Calu3 (cell line): Measurements from ENCODE around the gene SLC17A9. TPM values are rescaled to one million over a fixed set of nuclear protein-coding genes. Genes with fewer than 3 reads are reported as not detected.

ENCODE experiments used
- BruUV-seq: library from RNA; stranded (reverse); fragments of 400-500 nt; replicated peaks from 2 replicates; lab custom pipeline; 2021; lab: Mats Ljungman, UMichigan
- CTCF ChIA-PET: fragments of 300-600 bp; sonication (Branson Sonifier 250); formaldehyde crosslinking; loops from one replicate; lab custom pipeline; 2022; ENCODE audit warnings: antibody characterized with exemption; lab: Charles Lee
- DNase-seq: peaks from one replicate; pipeline ENCODE4 v3.0.0; 2022
- H3K27ac Mint-ChIP-seq: one replicate; pipeline ENCODE4 v1.8.0; 2022; ENCODE audit warnings: mixed read lengths; ENCODE audit not compliant: unreplicated experiment
- H3K27me3 Mint-ChIP-seq: one replicate; pipeline ENCODE4 v1.8.0; 2022; ENCODE audit warnings: mixed read lengths; ENCODE audit not compliant: unreplicated experiment
- H3K36me3 Mint-ChIP-seq: one replicate; pipeline ENCODE4 v1.8.0; 2022; ENCODE audit warnings: mild to moderate bottlenecking, moderate library complexity, mixed read lengths; ENCODE audit not compliant: insufficient read depth, unreplicated experiment
- H3K4me1 Mint-ChIP-seq: one replicate; pipeline ENCODE4 v1.8.0; 2022; ENCODE audit warnings: mild to moderate bottlenecking, low read depth, mixed read lengths; ENCODE audit not compliant: unreplicated experiment
- H3K4me3 Mint-ChIP-seq: one replicate; pipeline ENCODE4 v1.8.0; 2022; ENCODE audit warnings: mild to moderate bottlenecking, low read depth, moderate library complexity, mixed read lengths; ENCODE audit not compliant: unreplicated experiment
- H3K9me3 Mint-ChIP-seq: one replicate; pipeline ENCODE4 v1.8.0; 2022; ENCODE audit warnings: low read depth, mixed read lengths; ENCODE audit not compliant: unreplicated experiment
- CTCF ChIP-seq: fragments of 200-600 bp; IDR thresholded peaks from one replicate; pipeline ENCODE4 v1.8.0; 2022; ENCODE audit warnings: antibody characterized with exemption; ENCODE audit not compliant: unreplicated experiment
- intact Hi-C: fragments of 100-400 bp; cut with micrococcal nuclease; formaldehyde crosslinking; loops from one replicate; pipeline ENCODE4 v1.10.0; 2022; ENCODE audit not compliant: unreplicated experiment
- total RNA-seq: library from RNA; stranded (reverse); gene quantifications from 2 replicates; pipeline ENCODE4 v1.2.3, GENCODE V29; 2022

SLC17A9 gene
- total RNA-seq, 1 experiment from 2014 or later = 12.0 TPM

- H3K36me3 Mint-ChIP-seq = no peaks in the 10 kb centered on the region
- no TSS peak for BruUV-seq
- TF ChIP-seq CTCF = no peak
- CTCF ChIA-PET = interaction anchor here (0.8 kb wide), 1 partner anchor 11 kb away, joined by 3 read pairs; no protein-coding TSS in a partner anchor
- no peak overlapping the region for H3K4me3 Mint-ChIP-seq
- DNase-seq = no peak
- peaks cover 14% of the 10 kb centered on the region for H3K4me1 Mint-ChIP-seq
- H3K27me3 Mint-ChIP-seq = peaks cover 93% of the 10 kb centered on the region
- intact Hi-C loops = no loop called here
- no peak overlapping the region for H3K27ac Mint-ChIP-seq
- no peaks in the 10 kb centered on the region for H3K9me3 Mint-ChIP-seq
Observed at GRCh38 chr20:62975812-62976508, 23.5 kb downstream of the SLC17A9 start.

GRCh38 chr20:62976886-62977285, 24.4 kb downstream of the SLC17A9 start:
- intact Hi-C loops = no loop called here
- no peaks in the 10 kb centered on the region for H3K9me3 Mint-ChIP-seq
- H3K36me3 Mint-ChIP-seq = peaks cover 8% of the 10 kb centered on the region
- CTCF ChIA-PET = interaction anchor here (0.7 kb wide), 1 partner anchor 167 kb away, joined by 3 read pairs; no protein-coding TSS in a partner anchor
- H3K4me3 Mint-ChIP-seq = no peak overlapping the region
- TF ChIP-seq CTCF = no peak
- no TSS peak for BruUV-seq
- no peak overlapping the region for H3K27ac Mint-ChIP-seq
- DNase-seq = no peak
- peaks cover 93% of the 10 kb centered on the region for H3K27me3 Mint-ChIP-seq
- peaks cover 6% of the 10 kb centered on the region for H3K4me1 Mint-ChIP-seq

GRCh38 chr20:62977613-62978560, 25.4 kb downstream of the SLC17A9 start:
- no TSS peak for BruUV-seq
- no peak overlapping the region for H3K4me3 Mint-ChIP-seq
- intact Hi-C loops = no loop called here
- no peak overlapping the region for H3K27ac Mint-ChIP-seq
- H3K9me3 Mint-ChIP-seq = no peaks in the 10 kb centered on the region
- no peaks in the 10 kb centered on the region for H3K4me1 Mint-ChIP-seq
- peaks cover 9% of the 10 kb centered on the region for H3K36me3 Mint-ChIP-seq
- H3K27me3 Mint-ChIP-seq = peaks cover 93% of the 10 kb centered on the region
- peak; percentile 67 for DNase-seq
- CTCF ChIA-PET = interaction anchor here (0.7 kb wide), 2 partner anchors 168 to 213 kb away, joined by 3 read pairs; no protein-coding TSS in a partner anchor
- no peak for TF ChIP-seq CTCF

- Mint-ChIP-seq H3K27me3 (peaks cover 96% of the 10 kb centered on the region), H3K36me3 (peaks cover 9% of the 10 kb centered on the region), H3K27ac (no peak overlapping the region), H3K4me3 (no peak overlapping the region), H3K4me1 (no peaks in the 10 kb centered on the region), H3K9me3 (no peaks in the 10 kb centered on the region)
- BruUV-seq = no TSS peak
- DNase-seq = no peak
- no peak for TF ChIP-seq CTCF
- intact Hi-C loops = no loop called here
- CTCF ChIA-PET = no interaction called here
Observed at GRCh38 chr20:62978561-62978943, 26.0 kb downstream of the SLC17A9 start.
